ENCODE measurements around the gene NCKIPSD.

Gene NCKIPSD

DNA sequence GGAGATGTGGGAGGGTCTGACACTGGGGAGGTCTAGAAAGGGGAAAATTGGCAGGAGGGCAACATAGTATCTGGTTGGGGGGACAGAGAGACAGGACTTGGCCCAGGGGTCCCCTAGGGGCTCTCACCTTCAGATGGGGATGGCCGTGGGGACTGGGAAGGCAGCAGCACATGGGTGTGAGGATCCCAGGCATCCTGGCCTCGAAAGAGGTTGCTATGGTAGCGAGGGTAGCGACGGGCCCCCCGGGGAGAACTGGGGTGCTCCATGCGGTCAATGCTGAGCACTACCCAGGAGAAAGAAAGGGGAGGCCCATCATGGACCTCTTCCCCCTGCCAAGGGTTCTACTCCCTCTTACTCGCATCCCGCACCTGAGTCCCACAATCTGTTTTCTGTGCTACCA lies 38.0 kb downstream of the NCKIPSD start:
- Histone ChIP-seq H2AK5ac (ENCODE audit: low read length) (no peak overlapping the region), H4K5ac (ENCODE audit: low read length) (no peak overlapping the region), H2BK5ac (ENCODE audit: low read length) (no peak overlapping the region), H3K9ac (ENCODE audit: low read length) (no peak overlapping the region), H3K79me2 (ENCODE audit: control insufficient read depth, insufficient read depth, low read length) (no peaks in the 10 kb centered on the region), H3K56ac (ENCODE audit: low read length) (no peak overlapping the region), H3K4me2 (ENCODE audit: low read length) (no peak overlapping the region), H4K8ac (ENCODE audit: low read depth, low read length) (no peak overlapping the region), H2BK120ac (ENCODE audit: low read depth, low read length) (no peak overlapping the region), H3K27ac (ENCODE audit: low read depth, low read length) (no peak overlapping the region), H3K36me3 (ENCODE audit: control insufficient read depth, insufficient read depth, low read length) (no peaks in the 10 kb centered on the region), H3K4me3 (ENCODE audit: low read length) (no peak overlapping the region), H3K27me3 (ENCODE audit: insufficient read depth, low read length, poor library complexity) (no peaks in the 10 kb centered on the region), H2BK15ac (replicated peaks; ENCODE audit: low read depth) (no peak overlapping the region), H3K18ac (ENCODE audit: low read length) (no peak overlapping the region), H3K79me1 (ENCODE audit: low read length) (no peaks in the 10 kb centered on the region), H3K23ac (ENCODE audit: low read length) (no peak overlapping the region), H3K4ac (ENCODE audit: low read depth, low read length) (no peak overlapping the region), H3K4me1 (ENCODE audit: control insufficient read depth, low read depth, low read length) (no peaks in the 10 kb centered on the region)
- no peak for DNase-seq
- no CpG with 5 or more reads among the region's 9 CpGs for WGBS (ENCODE audit: extremely low coverage, insufficient coverage, low lambda C conversion rate)

DNA sequence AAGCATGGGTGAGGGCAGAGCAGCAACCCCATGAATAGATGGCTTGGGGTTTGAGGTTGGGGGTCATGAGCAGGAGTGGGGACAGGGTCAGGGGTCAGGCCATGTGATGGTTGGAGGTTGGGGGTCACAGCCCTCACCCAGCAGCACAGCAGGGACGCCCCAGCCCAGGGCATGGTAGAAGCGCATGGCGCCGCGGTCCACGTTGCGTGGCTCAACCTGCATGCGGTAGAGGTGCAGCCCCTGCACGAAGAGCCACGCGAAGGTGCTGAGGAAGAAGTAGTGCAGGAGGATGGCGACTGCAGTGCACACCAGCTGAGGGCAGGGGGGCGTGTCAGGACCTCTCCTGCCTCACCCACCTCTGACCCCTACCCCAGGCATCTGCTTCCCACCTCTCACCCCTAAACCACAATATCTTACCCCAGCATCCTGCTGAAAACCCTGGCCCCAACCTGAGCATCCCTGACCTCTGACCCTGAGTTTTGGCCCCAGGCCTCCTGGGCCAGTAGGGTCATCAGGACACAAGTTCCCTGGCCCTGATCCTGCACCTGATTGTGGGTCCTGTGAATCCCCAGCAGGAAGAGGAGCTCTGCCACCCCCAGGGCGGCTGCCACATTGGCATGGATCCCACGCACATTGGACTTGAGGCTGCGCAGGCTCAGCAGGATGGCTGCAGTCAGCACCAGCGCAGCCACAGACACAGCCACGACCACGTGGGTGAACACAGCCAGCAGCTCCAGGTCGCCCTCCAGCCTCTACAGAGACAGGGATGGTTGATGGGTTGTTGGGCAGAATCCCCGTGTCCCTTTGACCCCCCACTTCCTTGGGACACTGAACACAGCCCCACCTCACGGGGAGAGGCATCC lies 40.6 kb downstream of the NCKIPSD start:
- WGBS (ENCODE audit: extremely low coverage, insufficient coverage, low lambda C conversion rate): no CpG with 5 or more reads among the region's 22 CpGs
- H3K36me3 ChIP-seq (ENCODE audit: control insufficient read depth, insufficient read depth, low read length): no peaks in the 10 kb centered on the region
- no peak overlapping the region for H4K8ac ChIP-seq (ENCODE audit: low read depth, low read length)

DNA sequence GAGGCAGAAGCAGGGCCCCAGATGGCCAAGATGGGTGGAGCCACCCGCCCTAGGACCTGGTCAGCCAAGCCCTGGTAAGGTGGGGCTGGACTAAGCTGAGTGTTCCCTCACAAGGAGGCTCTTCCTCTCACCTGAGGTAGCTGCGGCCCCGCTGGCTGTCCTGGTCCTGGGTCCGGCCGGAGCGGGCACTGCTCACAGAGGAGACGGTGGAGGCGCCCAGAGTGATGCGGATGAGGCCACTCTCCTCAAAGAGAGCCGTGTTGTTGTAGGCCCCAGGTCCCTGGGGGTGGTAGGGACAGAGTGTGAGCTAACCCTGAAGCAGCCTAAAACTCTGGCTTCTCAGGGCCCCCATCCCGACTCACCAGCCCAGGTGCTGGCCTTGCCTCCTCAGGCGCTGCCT lies 43.1 kb downstream of the NCKIPSD start:
- no peak overlapping the region for H4K5ac ChIP-seq (ENCODE audit: low read length)
- no peak overlapping the region for H3K18ac ChIP-seq (ENCODE audit: low read length)
- no peaks in the 10 kb centered on the region for H3K79me1 ChIP-seq (ENCODE audit: low read length)
- H2AK5ac ChIP-seq (ENCODE audit: low read length): no peak overlapping the region
- no peak overlapping the region for H3K23ac ChIP-seq (ENCODE audit: low read length)
- no peak overlapping the region for H3K27ac ChIP-seq (ENCODE audit: low read depth, low read length)
- no peaks in the 10 kb centered on the region for H3K36me3 ChIP-seq (ENCODE audit: control insufficient read depth, insufficient read depth, low read length)
- H3K27me3 ChIP-seq (ENCODE audit: insufficient read depth, low read length, poor library complexity): no peaks in the 10 kb centered on the region
- no peak overlapping the region for H3K4me3 ChIP-seq (ENCODE audit: low read length)
- H3K9ac ChIP-seq (ENCODE audit: low read length): no peak overlapping the region
- H2BK15ac ChIP-seq (replicated peaks; ENCODE audit: low read depth): no peak overlapping the region
- no CpG with 5 or more reads among the region's 12 CpGs for WGBS (ENCODE audit: extremely low coverage, insufficient coverage, low lambda C conversion rate)
- H3K79me2 ChIP-seq (ENCODE audit: control insufficient read depth, insufficient read depth, low read length): no peaks in the 10 kb centered on the region
- H4K8ac ChIP-seq (ENCODE audit: low read depth, low read length): no peak overlapping the region
- H2BK5ac ChIP-seq (ENCODE audit: low read length): no peak overlapping the region
- DNase-seq: no peak
- no peaks in the 10 kb centered on the region for H3K4me1 ChIP-seq (ENCODE audit: control insufficient read depth, low read depth, low read length)
- no peak overlapping the region for H3K4ac ChIP-seq (ENCODE audit: low read depth, low read length)
- no peak overlapping the region for H3K4me2 ChIP-seq (ENCODE audit: low read length)
- H2BK120ac ChIP-seq (ENCODE audit: low read depth, low read length): no peak overlapping the region
- no peak overlapping the region for H3K56ac ChIP-seq (ENCODE audit: low read length)

More for the DNA sequence above, 40.6 kb downstream of the NCKIPSD start:
- Histone ChIP-seq H3K27me3 (ENCODE audit: insufficient read depth, low read length, poor library complexity) (no peaks in the 10 kb centered on the region), H3K4me2 (ENCODE audit: low read length) (no peak overlapping the region), H2BK5ac (ENCODE audit: low read length) (no peak overlapping the region), H3K18ac (ENCODE audit: low read length) (no peak overlapping the region), H3K9ac (ENCODE audit: low read length) (no peak overlapping the region), H3K23ac (ENCODE audit: low read length) (no peak overlapping the region), H3K79me2 (ENCODE audit: control insufficient read depth, insufficient read depth, low read length) (no peaks in the 10 kb centered on the region), H3K56ac (ENCODE audit: low read length) (no peak overlapping the region), H4K5ac (ENCODE audit: low read length) (no peak overlapping the region), H3K4ac (ENCODE audit: low read depth, low read length) (no peak overlapping the region), H3K79me1 (ENCODE audit: low read length) (no peaks in the 10 kb centered on the region), H3K4me1 (ENCODE audit: control insufficient read depth, low read depth, low read length) (no peaks in the 10 kb centered on the region), H2AK5ac (ENCODE audit: low read length) (no peak overlapping the region), H2BK120ac (ENCODE audit: low read depth, low read length) (no peak overlapping the region), H3K4me3 (ENCODE audit: low read length) (no peak overlapping the region), H2BK15ac (replicated peaks; ENCODE audit: low read depth) (no peak overlapping the region), H3K27ac (ENCODE audit: low read depth, low read length) (no peak overlapping the region)
- DNase-seq: no peak

DNA sequence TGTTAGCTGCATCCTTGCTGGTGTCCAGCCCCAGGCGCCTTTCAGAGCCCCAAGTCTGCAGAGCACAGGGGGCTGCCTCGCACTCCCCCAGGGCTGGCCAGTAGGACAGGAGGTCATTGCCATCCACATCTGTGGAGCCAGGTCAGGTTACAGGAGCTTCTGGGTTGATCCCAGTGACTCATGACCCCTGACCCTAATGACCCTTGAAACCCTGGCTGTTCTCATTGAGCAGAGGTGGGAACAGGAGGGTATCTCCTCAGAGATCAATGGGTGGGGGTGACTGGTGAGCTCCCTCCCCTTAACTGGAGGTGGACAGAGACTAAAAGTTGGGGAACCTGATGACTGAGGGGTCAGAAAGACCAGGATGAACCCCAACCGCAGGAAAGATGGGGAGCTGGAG lies 44.3 kb downstream of the NCKIPSD start:
- Histone ChIP-seq H2BK15ac (replicated peaks; ENCODE audit: low read depth) (no peak overlapping the region), H3K4me2 (ENCODE audit: low read length) (no peak overlapping the region), H3K23ac (ENCODE audit: low read length) (no peak overlapping the region), H3K27me3 (ENCODE audit: insufficient read depth, low read length, poor library complexity) (no peaks in the 10 kb centered on the region), H2BK120ac (ENCODE audit: low read depth, low read length) (no peak overlapping the region), H3K79me2 (ENCODE audit: control insufficient read depth, insufficient read depth, low read length) (no peaks in the 10 kb centered on the region), H3K4ac (ENCODE audit: low read depth, low read length) (no peak overlapping the region), H4K8ac (ENCODE audit: low read depth, low read length) (no peak overlapping the region), H3K36me3 (ENCODE audit: control insufficient read depth, insufficient read depth, low read length) (no peaks in the 10 kb centered on the region), H3K27ac (ENCODE audit: low read depth, low read length) (no peak overlapping the region), H3K18ac (ENCODE audit: low read length) (no peak overlapping the region), H2BK5ac (ENCODE audit: low read length) (no peak overlapping the region), H2AK5ac (ENCODE audit: low read length) (no peak overlapping the region), H3K4me1 (ENCODE audit: control insufficient read depth, low read depth, low read length) (peaks cover 6% of the 10 kb centered on the region), H3K4me3 (ENCODE audit: low read length) (no peak overlapping the region), H3K56ac (ENCODE audit: low read length) (no peak overlapping the region), H4K5ac (ENCODE audit: low read length) (no peak overlapping the region), H3K79me1 (ENCODE audit: low read length) (no peaks in the 10 kb centered on the region), H3K9ac (ENCODE audit: low read length) (no peak overlapping the region)
- no peak for DNase-seq
- no CpG with 5 or more reads among the region's 3 CpGs for WGBS (ENCODE audit: extremely low coverage, insufficient coverage, low lambda C conversion rate)

DNA sequence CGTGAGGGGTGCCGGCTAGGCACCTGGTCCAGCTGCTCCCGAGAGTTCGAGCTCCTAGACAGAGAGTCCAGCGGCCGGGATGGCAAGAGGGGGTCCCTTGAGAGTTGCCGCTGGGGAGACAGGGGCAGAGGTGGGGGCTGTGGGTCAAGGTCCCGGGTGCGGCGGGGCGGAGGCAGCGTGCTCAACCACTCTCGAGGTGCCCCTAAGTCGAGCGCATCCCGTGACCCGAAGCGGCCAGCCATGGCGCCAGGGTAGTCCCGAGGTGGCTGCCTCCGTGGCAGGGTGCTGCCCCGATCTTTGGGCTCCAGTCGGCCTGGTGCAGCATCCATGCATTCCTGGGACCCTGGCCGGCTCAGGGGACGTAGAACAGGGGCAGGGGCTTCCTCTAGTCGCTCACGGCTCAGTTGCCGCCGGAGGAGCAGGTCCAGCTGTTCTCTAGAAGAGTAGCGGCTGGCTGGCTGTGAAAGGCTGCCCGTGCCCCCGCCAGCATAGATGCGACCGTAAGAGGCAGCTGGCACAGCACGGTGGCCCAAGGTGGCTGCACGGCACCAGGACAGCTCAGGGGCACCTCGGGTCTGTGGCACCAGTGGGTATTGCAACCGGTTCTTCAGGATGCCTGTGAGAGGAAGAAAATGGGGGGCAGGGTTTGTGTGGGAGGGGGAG lies 45.6 kb downstream of the NCKIPSD start:
- WGBS (ENCODE audit: extremely low coverage, insufficient coverage, low lambda C conversion rate): no CpG with 5 or more reads among the region's 38 CpGs
- no peak for DNase-seq

More for the DNA sequence above, 45.6 kb downstream of the NCKIPSD start:
- Histone ChIP-seq H2BK5ac (ENCODE audit: low read length) (no peak overlapping the region), H3K79me2 (ENCODE audit: control insufficient read depth, insufficient read depth, low read length) (no peaks in the 10 kb centered on the region), H2BK15ac (replicated peaks; ENCODE audit: low read depth) (no peak overlapping the region), H3K23ac (ENCODE audit: low read length) (no peak overlapping the region), H3K56ac (ENCODE audit: low read length) (no peak overlapping the region), H3K27ac (ENCODE audit: low read depth, low read length) (no peak overlapping the region), H3K79me1 (ENCODE audit: low read length) (no peaks in the 10 kb centered on the region), H2BK120ac (ENCODE audit: low read depth, low read length) (no peak overlapping the region), H4K8ac (ENCODE audit: low read depth, low read length) (no peak overlapping the region), H3K4me2 (ENCODE audit: low read length) (no peak overlapping the region), H4K5ac (ENCODE audit: low read length) (no peak overlapping the region), H3K4me3 (ENCODE audit: low read length) (no peak overlapping the region), H3K4me1 (ENCODE audit: control insufficient read depth, low read depth, low read length) (peaks cover 9% of the 10 kb centered on the region), H3K9ac (ENCODE audit: low read length) (no peak overlapping the region), H3K27me3 (ENCODE audit: insufficient read depth, low read length, poor library complexity) (no peaks in the 10 kb centered on the region), H3K36me3 (ENCODE audit: control insufficient read depth, insufficient read depth, low read length) (no peaks in the 10 kb centered on the region), H3K4ac (ENCODE audit: low read depth, low read length) (no peak overlapping the region), H3K18ac (ENCODE audit: low read length) (no peak overlapping the region), H2AK5ac (ENCODE audit: low read length) (no peak overlapping the region)

Data from mesendoderm (in vitro differentiated cells).